GM23248 (cell line): ENCODE data around the gene CCDC63. TPM values are rescaled to one million over a fixed set of nuclear protein-coding genes. Genes with fewer than 3 reads are reported as not detected.

Source experiments
- DNase-seq: peaks from one replicate; pipeline ENCODE4 v3.0.0-alpha.2; 2015
- H2AFZ ChIP-seq: fragments of 200-600 bp; sonication (generic); 2 replicates; pipeline ENCODE4 v1.6.1; 2016; ENCODE audit warnings: antibody characterized with exemption
- H3F3A ChIP-seq: fragments of 200-600 bp; sonication (generic); 2 replicates; pipeline ENCODE4 v1.6.1; 2016; ENCODE audit warnings: mild to moderate bottlenecking, antibody characterized with exemption, mixed run types; ENCODE audit not compliant: insufficient read depth
- H3K27ac ChIP-seq: fragments of 200-600 bp; sonication (generic); 2 replicates; pipeline ENCODE4 v1.5.1; 2016; ENCODE audit warnings: mild to moderate bottlenecking
- H3K27me3 ChIP-seq: fragments of 200-600 bp; sonication (generic); replicated peaks from 2 replicates; pipeline ENCODE4 v1.6.1; 2016; ENCODE audit warnings: mild to moderate bottlenecking; ENCODE audit not compliant: insufficient read depth
- H3K36me3 ChIP-seq: fragments of 200-600 bp; sonication (generic); 2 replicates; pipeline ENCODE4 v1.6.1; 2016; ENCODE audit warnings: low read depth, mild to moderate bottlenecking
- H3K4me1 ChIP-seq: fragments of 200-600 bp; sonication (generic); 2 replicates; pipeline ENCODE4 v1.6.1; 2016; ENCODE audit warnings: mild to moderate bottlenecking; ENCODE audit not compliant: insufficient read depth
- H3K4me2 ChIP-seq: fragments of 200-600 bp; sonication (generic); one replicate; pipeline ENCODE4 v1.6.1; 2016; ENCODE audit warnings: mild to moderate bottlenecking; ENCODE audit not compliant: unreplicated experiment
- H3K4me3 ChIP-seq: fragments of 200-600 bp; sonication (generic); 2 replicates; pipeline ENCODE4 v1.5.1; 2016; ENCODE audit warnings: mild to moderate bottlenecking
- H3K79me2 ChIP-seq: fragments of 200-600 bp; sonication (generic); 2 replicates; pipeline ENCODE4 v1.6.1; 2016; ENCODE audit warnings: mild to moderate bottlenecking; ENCODE audit not compliant: insufficient read depth
- H3K9ac ChIP-seq: fragments of 200-600 bp; sonication (generic); 2 replicates; pipeline ENCODE4 v1.6.1; 2016; ENCODE audit warnings: mild to moderate bottlenecking
- H3K9me2 ChIP-seq: fragments of 200-600 bp; sonication (generic); 2 replicates; pipeline ENCODE4 v1.6.1; 2016; ENCODE audit warnings: mixed run types, mild to moderate bottlenecking, moderate library complexity; ENCODE audit not compliant: insufficient read depth
- H3K9me3 ChIP-seq: fragments of 200-600 bp; sonication (generic); one replicate; pipeline ENCODE4 v1.6.1; 2017; ENCODE audit warnings: low read depth
- H4K20me1 ChIP-seq: fragments of 200-600 bp; sonication (generic); 2 replicates; pipeline ENCODE4 v1.6.0; 2016; ENCODE audit not compliant: insufficient read depth
- EZH2 ChIP-seq: fragments of 200-600 bp; sonication (generic); IDR thresholded peaks from 2 replicates; pipeline ENCODE4 v1.6.1; 2018; ENCODE audit warnings: antibody characterized with exemption, mild to moderate bottlenecking; ENCODE audit not compliant: insufficient read depth, poor library complexity, severe bottlenecking
- EZH2phosphoT487 ChIP-seq: fragments of 200-600 bp; sonication (generic); IDR thresholded peaks from 2 replicates; pipeline ENCODE4 v1.6.1; 2018; ENCODE audit warnings: antibody characterized with exemption, moderate library complexity, mild to moderate bottlenecking, low read depth; ENCODE audit not compliant: insufficient read depth
- WGBS, 2 experiments: methylation state at CpG; one replicate each; pipeline ENCODE4 v1.1.6; 2015 to 2017; ENCODE audit warnings: low lambda C conversion rate in 2 of 2, low coverage in 1 of 2; ENCODE audit errors: missing lambda C conversion rate in 2 of 2; 5-methylcytosine and 5-hydroxymethylcytosine counted together
- in situ Hi-C: fragments of 300-500 bp; cut with MboI; formaldehyde crosslinking; loops from 2 replicates; pipeline ENCODE4 v1.15.0; 2020
- polyA plus RNA-seq: library from polyadenylated mRNA; unstranded; fragments of >200 nt; fragmentation: Nextera tagmentation; extraction: Ambion mirVana; gene quantifications from 2 replicates; pipeline ENCODE4 v1.2.1, GENCODE V29; 2016
- total RNA-seq: library from RNA; depleted of rRNA; stranded (reverse); fragments of >200 nt; shearing (Covaris generic); gene quantifications from 2 replicates; pipeline ENCODE4 v1.2.3, GENCODE V29; 2014

Gene CCDC63
- total and polyA plus RNA-seq, 2 experiments from 2014 or later, result not detected

GRCh38 chr12:110826592-110827200 is 20.1 kb upstream of the CCDC63 start:
- peak; percentile 89 for DNase-seq
- H3K27me3 ChIP-seq, result peaks cover 12% of the 10 kb centered on the region
- H3K9ac ChIP-seq, result peak overlapping the region; percentile 48
- H3K9me3 ChIP-seq, result no peaks in the 10 kb centered on the region
- H3K36me3 ChIP-seq, result no peaks in the 10 kb centered on the region
- in situ Hi-C loops, result no loop called here
- no peaks in the 10 kb centered on the region for H3K79me2 ChIP-seq
- peak overlapping the region; percentile 69 for H3K4me2 ChIP-seq
- no peaks in the 10 kb centered on the region for H3F3A ChIP-seq
- TF ChIP-seq EZH2phosphoT487 (no peak), EZH2 (no peak)
- H3K4me3 ChIP-seq, result peak overlapping the region; percentile 68
- H3K27ac ChIP-seq, result no peak overlapping the region
- H2AFZ ChIP-seq, result peak overlapping the region; percentile 80
- WGBS, 2 experiments, result 4 to 8% methylated on average over 14 of the region's 14 CpGs
- H3K4me1 ChIP-seq, result no peaks in the 10 kb centered on the region
- H3K9me2 ChIP-seq, result no peaks in the 10 kb centered on the region
- no peaks in the 10 kb centered on the region for H4K20me1 ChIP-seq

GRCh38 chr12:110829308-110829707 is 17.5 kb upstream of the CCDC63 start:
- Histone ChIP-seq H3K79me2 (no peaks in the 10 kb centered on the region), H2AFZ (no peak overlapping the region), H4K20me1 (no peaks in the 10 kb centered on the region), H3K4me1 (no peaks in the 10 kb centered on the region), H3K9me2 (no peaks in the 10 kb centered on the region), H3K9ac (no peak overlapping the region), H3K36me3 (no peaks in the 10 kb centered on the region), H3K4me2 (no peak overlapping the region), H3K4me3 (no peak overlapping the region), H3K27me3 (peaks cover 18% of the 10 kb centered on the region), H3K9me3 (no peaks in the 10 kb centered on the region), H3F3A (no peaks in the 10 kb centered on the region), H3K27ac (no peak overlapping the region)
- no peak for DNase-seq
- WGBS, 2 experiments, result 68 to 69% methylated on average over 10 of the region's 10 CpGs
- TF ChIP-seq EZH2phosphoT487 (no peak), EZH2 (no peak)
- in situ Hi-C loops, result no loop called here

GRCh38 chr12:110836291-110836690 is 10.5 kb upstream of the CCDC63 start:
- H3K27me3 ChIP-seq, result peaks cover 16% of the 10 kb centered on the region; the same call in 1 of the 2 replicates
- no peak overlapping the region for H2AFZ ChIP-seq
- no peaks in the 10 kb centered on the region for H3K9me2 ChIP-seq
- in situ Hi-C loops, result no loop called here
- H3K4me2 ChIP-seq, result no peak overlapping the region
- no peaks in the 10 kb centered on the region for H3K79me2 ChIP-seq
- no peaks in the 10 kb centered on the region for H3K9me3 ChIP-seq
- WGBS, 2 experiments, result 21 to 22% methylated on average over 4 of the region's 4 CpGs
- H3K4me1 ChIP-seq, result peaks cover 3% of the 10 kb centered on the region; the same call in 1 of the 2 replicates
- H3K27ac ChIP-seq, result no peak overlapping the region
- DNase-seq, result no peak
- no peaks in the 10 kb centered on the region for H4K20me1 ChIP-seq
- no peaks in the 10 kb centered on the region for H3K36me3 ChIP-seq
- H3K4me3 ChIP-seq, result no peak overlapping the region
- H3K9ac ChIP-seq, result no peak overlapping the region
- H3F3A ChIP-seq, result no peaks in the 10 kb centered on the region
- TF ChIP-seq EZH2phosphoT487 (no peak), EZH2 (no peak)

GRCh38 chr12:110841007-110841406 is 5.8 kb upstream of the CCDC63 start:
- H3K9ac ChIP-seq, result no peak overlapping the region
- no peak overlapping the region for H2AFZ ChIP-seq
- no peaks in the 10 kb centered on the region for H3K9me2 ChIP-seq
- no peak for DNase-seq
- no peak overlapping the region for H3K4me2 ChIP-seq
- H3K79me2 ChIP-seq, result no peaks in the 10 kb centered on the region
- H3K27ac ChIP-seq, result no peak overlapping the region
- H3K4me1 ChIP-seq, result peaks cover 10% of the 10 kb centered on the region
- H3F3A ChIP-seq, result peaks cover 17% of the 10 kb centered on the region
- H3K27me3 ChIP-seq, result peaks cover 6% of the 10 kb centered on the region; the same call in 1 of the 2 replicates
- H3K36me3 ChIP-seq, result no peaks in the 10 kb centered on the region
- no peak for TF ChIP-seq EZH2
- no peak for TF ChIP-seq EZH2phosphoT487
- in situ Hi-C loops, result no loop called here
- 25 to 31% methylated on average over 6 of the region's 6 CpGs for WGBS, 2 experiments
- no peak overlapping the region for H3K4me3 ChIP-seq
- no peaks in the 10 kb centered on the region for H4K20me1 ChIP-seq
- H3K9me3 ChIP-seq, result no peaks in the 10 kb centered on the region

GRCh38 chr12:110844131-110844530 is 2.7 kb upstream of the CCDC63 start:
- H3K9me2 ChIP-seq, result no peaks in the 10 kb centered on the region

More at GRCh38 chr12:110844131-110844530, 2.7 kb upstream of the CCDC63 start:
- 2 to 3% methylated on average over 3 of the region's 3 CpGs for WGBS, 2 experiments
- peaks cover 26% of the 10 kb centered on the region; the same call in 1 of the 2 replicates for H3K27me3 ChIP-seq
- DNase-seq, result no peak
- H3K27ac ChIP-seq, result no peak overlapping the region
- in situ Hi-C loops, result no loop called here
- H3K4me1 ChIP-seq, result peaks cover 10% of the 10 kb centered on the region
- no peaks in the 10 kb centered on the region for H3K36me3 ChIP-seq
- H3K4me3 ChIP-seq, result no peak overlapping the region
- no peak overlapping the region for H3K9ac ChIP-seq
- TF ChIP-seq EZH2phosphoT487 (no peak), EZH2 (no peak)
- no peak overlapping the region for H3K4me2 ChIP-seq
- H2AFZ ChIP-seq, result no peak overlapping the region
- peaks cover 20% of the 10 kb centered on the region for H3F3A ChIP-seq
- H3K79me2 ChIP-seq, result no peaks in the 10 kb centered on the region
- no peaks in the 10 kb centered on the region for H3K9me3 ChIP-seq
- no peaks in the 10 kb centered on the region for H4K20me1 ChIP-seq
